ENCODE results near the gene TMEM121B.

TMEM121B gene

DNA sequence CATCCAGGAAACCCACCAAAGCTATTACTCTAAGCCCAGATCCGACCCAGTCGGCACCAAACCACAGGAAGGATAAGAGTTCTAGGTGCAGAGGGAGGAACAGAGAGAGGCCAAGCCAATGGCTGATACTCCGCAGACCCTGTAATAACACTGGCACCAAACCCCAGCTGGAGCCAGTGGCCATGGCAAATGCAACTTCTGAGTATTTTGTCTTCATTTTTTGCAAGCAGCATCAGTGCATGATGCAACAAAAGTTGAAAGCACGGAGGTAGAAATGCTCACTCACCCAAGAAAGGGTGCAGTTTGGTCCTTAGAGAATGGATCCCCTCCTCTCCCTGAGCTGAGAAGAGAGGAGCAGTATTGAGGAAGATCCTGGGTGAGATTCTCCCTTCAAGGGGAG is 2.8 kb downstream of the TMEM121B start:
- Histone ChIP-seq H3K9me2 (ENCODE audit: low read depth, low read length) (no peaks in the 10 kb centered on the region), H3K27ac (ENCODE audit: low read depth, low read length, poor library complexity, severe bottlenecking) (no peak overlapping the region), H3K4me2 (ENCODE audit: low read length) (no peak overlapping the region)

DNA sequence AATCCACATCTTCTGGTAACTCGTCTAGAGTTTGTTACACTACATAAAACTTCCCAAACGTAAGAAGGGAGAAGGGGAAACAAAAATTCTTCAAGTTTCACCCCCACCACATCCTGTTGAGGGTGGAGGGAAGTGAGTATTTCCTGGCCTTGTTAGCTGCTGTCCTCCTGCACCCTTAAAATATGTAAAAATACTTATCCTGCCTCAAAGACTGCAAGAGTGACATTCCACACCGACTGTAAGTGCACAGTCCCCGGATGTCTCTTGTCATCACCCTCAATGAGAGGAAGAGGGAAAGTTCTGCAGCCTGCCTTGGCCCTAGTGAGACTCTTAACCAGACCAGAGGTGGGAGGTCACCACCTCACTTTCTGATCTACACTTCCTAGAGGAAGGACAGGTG is 3.3 kb downstream of the TMEM121B start:
- Histone ChIP-seq H3K9me2 (ENCODE audit: low read depth, low read length) (no peaks in the 10 kb centered on the region), H3K9me3 (ENCODE audit: low read length) (no peaks in the 10 kb centered on the region), H3K27me3 (ENCODE audit: insufficient read depth, low read length) (0 out of 2 replicates have a peak, but pooled peaks cover 4% of the 10 kb centered on the region), H3K36me3 (ENCODE audit: insufficient read depth, low read length) (no peaks in the 10 kb centered on the region), H3K4me1 (ENCODE audit: insufficient read depth, low read length, severe bottlenecking) (no peaks in the 10 kb centered on the region), H3K27ac (ENCODE audit: low read depth, low read length, poor library complexity, severe bottlenecking) (no peak overlapping the region), H2AFZ (ENCODE audit: low read length) (no peak overlapping the region), H3F3A (ENCODE audit: insufficient read depth, low read length) (no peaks in the 10 kb centered on the region), H3K4me2 (ENCODE audit: low read length) (no peak overlapping the region), H3K79me2 (ENCODE audit: insufficient read depth, low read length) (no peaks in the 10 kb centered on the region), H3K4me3 (ENCODE audit: low read depth, low read length, poor library complexity, severe bottlenecking) (no peak overlapping the region), H4K20me1 (ENCODE audit: insufficient read depth, low read length) (no peaks in the 10 kb centered on the region), H3K9ac (ENCODE audit: low read length) (no peak overlapping the region)
- TF ChIP-seq CTCF (IDR thresholded peaks at IDR 0.05; ENCODE audit: low read length): no peak
- TF ChIP-seq EZH2 (IDR thresholded peaks at IDR 0.05; ENCODE audit: borderline replicate concordance, low read length): no peak

More for the DNA sequence above, 2.8 kb downstream of the TMEM121B start:
- TF ChIP-seq EZH2 (IDR thresholded peaks at IDR 0.05; ENCODE audit: borderline replicate concordance, low read length) (no peak), CTCF (IDR thresholded peaks at IDR 0.05; ENCODE audit: low read length) (no peak)
- H3F3A ChIP-seq (ENCODE audit: insufficient read depth, low read length): no peaks in the 10 kb centered on the region
- no peaks in the 10 kb centered on the region for H4K20me1 ChIP-seq (ENCODE audit: insufficient read depth, low read length)
- no peak overlapping the region for H3K4me3 ChIP-seq (ENCODE audit: low read depth, low read length, poor library complexity, severe bottlenecking)
- no peaks in the 10 kb centered on the region for H3K4me1 ChIP-seq (ENCODE audit: insufficient read depth, low read length, severe bottlenecking)
- no peak overlapping the region for H3K9ac ChIP-seq (ENCODE audit: low read length)
- H3K79me2 ChIP-seq (ENCODE audit: insufficient read depth, low read length): no peaks in the 10 kb centered on the region
- no peak overlapping the region for H2AFZ ChIP-seq (ENCODE audit: low read length)
- no peaks in the 10 kb centered on the region for H3K9me3 ChIP-seq (ENCODE audit: low read length)
- H3K27me3 ChIP-seq (ENCODE audit: insufficient read depth, low read length): 0 out of 2 replicates have a peak, but pooled peaks cover 4% of the 10 kb centered on the region
- no peaks in the 10 kb centered on the region for H3K36me3 ChIP-seq (ENCODE audit: insufficient read depth, low read length)

DNA sequence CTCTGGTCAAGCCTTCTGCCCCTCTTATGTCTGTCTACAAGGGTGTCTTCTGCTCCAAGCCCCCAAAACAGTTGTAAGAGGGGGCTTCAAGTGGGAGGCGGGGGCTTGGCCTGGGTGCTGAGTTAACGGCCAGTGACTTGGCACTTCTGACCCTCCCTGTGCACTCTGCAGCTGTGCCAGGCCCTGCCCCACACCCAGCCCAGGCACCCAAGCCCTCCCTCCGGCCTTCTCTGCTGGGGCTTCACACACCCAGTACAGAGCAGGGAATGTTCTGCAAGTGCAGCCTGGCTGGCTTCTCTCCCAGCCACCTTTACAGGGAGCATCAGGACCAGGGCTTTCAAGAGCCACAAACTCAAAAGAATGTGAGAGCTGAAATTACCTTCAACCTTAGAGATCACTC is 3.8 kb downstream of the TMEM121B start:
- H3K79me2 ChIP-seq (ENCODE audit: insufficient read depth, low read length): no peaks in the 10 kb centered on the region
- no peaks in the 10 kb centered on the region for H3K4me1 ChIP-seq (ENCODE audit: insufficient read depth, low read length, severe bottlenecking)
- H3K36me3 ChIP-seq (ENCODE audit: insufficient read depth, low read length): no peaks in the 10 kb centered on the region
- no peak overlapping the region for H3K4me2 ChIP-seq (ENCODE audit: low read length)
- H3K4me3 ChIP-seq (ENCODE audit: low read depth, low read length, poor library complexity, severe bottlenecking): no peak overlapping the region
- no peaks in the 10 kb centered on the region for H3F3A ChIP-seq (ENCODE audit: insufficient read depth, low read length)
- H2AFZ ChIP-seq (ENCODE audit: low read length): no peak overlapping the region
- no peak overlapping the region for H3K9ac ChIP-seq (ENCODE audit: low read length)
- H3K9me2 ChIP-seq (ENCODE audit: low read depth, low read length): no peaks in the 10 kb centered on the region
- H3K27ac ChIP-seq (ENCODE audit: low read depth, low read length, poor library complexity, severe bottlenecking): no peak overlapping the region
- H3K27me3 ChIP-seq (ENCODE audit: insufficient read depth, low read length): 0 out of 2 replicates have a peak, but pooled peaks cover 4% of the 10 kb centered on the region
- TF ChIP-seq CTCF (IDR thresholded peaks at IDR 0.05; ENCODE audit: low read length): no peak
- TF ChIP-seq EZH2 (IDR thresholded peaks at IDR 0.05; ENCODE audit: borderline replicate concordance, low read length): no peak
- H4K20me1 ChIP-seq (ENCODE audit: insufficient read depth, low read length): no peaks in the 10 kb centered on the region
- no peaks in the 10 kb centered on the region for H3K9me3 ChIP-seq (ENCODE audit: low read length)
